Activated effector memory CD4-positive, alpha-beta T cell treated with anti-CD3 and anti-CD28 coated beads, Interleukin-2, amount 50 U/mL, for 16 hours (primary cell): ENCODE data around the gene STPG3.
A peak's percentile ranks its signal among the peaks of the same experiment; 100 is the strongest.

Experiments
- DNase-seq: peaks from one replicate; pipeline ENCODE4 v3.0.0-alpha.2; 2020

Gene STPG3

DNA sequence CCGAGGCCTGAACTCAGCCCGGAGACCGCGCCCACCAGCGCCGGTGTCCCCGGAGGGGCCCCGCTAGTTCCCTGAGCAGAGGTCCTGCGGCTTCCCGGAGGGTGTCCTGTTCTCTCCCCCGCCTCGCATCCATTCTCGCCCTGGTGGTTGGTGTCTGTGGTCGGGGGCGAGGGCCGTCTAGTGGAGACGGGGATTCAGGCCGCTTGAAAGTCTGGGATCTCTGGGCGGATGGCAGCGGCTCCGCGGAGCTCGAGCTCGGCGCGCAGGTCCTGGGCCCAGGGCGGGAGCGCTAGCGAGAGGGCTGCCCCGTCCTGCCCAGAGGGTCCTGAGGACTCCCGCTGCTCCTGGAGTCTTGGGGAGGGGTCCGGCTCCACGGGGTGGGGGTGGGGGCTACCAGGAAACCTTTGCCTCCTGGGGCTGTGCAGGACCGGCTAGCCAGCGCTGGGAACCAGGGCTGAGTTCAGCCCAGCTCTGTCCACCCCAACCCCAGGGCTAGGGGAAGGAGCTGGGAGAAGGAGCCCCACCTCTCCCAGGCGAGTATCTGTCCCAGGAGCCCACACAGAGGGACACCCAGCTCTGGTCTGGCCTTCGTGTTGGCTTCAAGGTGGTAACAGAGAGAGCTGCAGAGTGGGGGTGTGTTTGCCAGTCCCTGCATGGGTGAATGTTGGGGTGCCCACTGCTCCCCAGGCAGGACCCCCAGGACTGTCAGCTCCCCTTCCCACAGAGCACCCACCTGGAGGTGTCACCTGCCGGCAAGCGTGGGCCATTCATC is 30.4 kb downstream of the STPG3 start:
- no peak for DNase-seq

- no peak for DNase-seq
Measured at GRCh38 chr9:137286975-137287383, 35.9 kb downstream of the STPG3 start.

DNA sequence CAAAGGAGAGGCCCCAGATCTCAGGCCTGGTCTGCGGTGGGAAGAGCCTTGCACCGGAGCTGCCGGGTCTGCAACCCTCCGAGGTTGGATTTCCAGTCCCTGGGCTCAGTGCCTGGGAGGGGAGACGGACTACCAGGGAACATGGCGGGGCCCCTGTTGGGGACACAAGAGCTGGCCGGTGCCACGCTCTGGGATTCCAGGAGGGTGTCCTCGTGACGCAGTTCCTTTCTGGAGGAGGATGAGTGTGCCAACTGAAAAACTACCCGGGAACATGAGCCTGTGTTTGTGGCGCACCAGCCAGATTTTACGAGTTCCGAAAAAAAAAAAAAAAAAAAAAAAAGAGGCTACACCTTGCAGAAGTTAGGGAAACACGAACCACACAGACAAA is 42.0 kb downstream of the STPG3 start:
- DNase-seq = no peak

- no peak for DNase-seq
Measured at GRCh38 chr9:137293482-137294090, 42.5 kb downstream of the STPG3 start.

- no peak for DNase-seq
Measured at GRCh38 chr9:137294091-137294680, 43.1 kb downstream of the STPG3 start.

DNA sequence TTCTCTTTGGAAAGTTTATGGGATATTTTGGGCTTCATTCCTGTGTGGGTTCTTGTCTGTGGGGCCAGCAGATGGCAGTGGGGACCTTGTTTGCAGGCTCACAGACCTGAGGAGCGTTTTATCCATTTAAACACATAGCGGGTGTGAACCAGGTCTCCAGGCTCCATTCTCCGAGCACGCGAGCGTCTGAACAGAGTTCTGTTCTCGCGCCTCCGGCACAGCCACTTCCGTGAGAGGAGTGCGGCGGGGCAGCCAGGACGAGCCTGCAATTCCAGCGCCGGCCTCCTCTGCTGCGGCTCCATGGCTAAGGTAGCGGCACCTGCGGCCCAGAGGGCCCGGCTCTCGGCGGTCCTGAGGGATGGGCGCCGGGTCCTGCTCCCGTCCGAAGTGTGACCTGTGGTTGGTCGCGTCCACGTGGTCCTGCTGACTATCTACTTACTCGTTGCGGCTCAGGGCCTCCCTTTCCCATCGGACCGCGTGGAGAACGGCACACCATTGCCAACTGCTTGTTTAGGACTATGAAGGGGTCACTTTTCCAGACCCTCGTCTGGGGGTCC is 43.7 kb downstream of the STPG3 start:
- DNase-seq = no peak

DNA sequence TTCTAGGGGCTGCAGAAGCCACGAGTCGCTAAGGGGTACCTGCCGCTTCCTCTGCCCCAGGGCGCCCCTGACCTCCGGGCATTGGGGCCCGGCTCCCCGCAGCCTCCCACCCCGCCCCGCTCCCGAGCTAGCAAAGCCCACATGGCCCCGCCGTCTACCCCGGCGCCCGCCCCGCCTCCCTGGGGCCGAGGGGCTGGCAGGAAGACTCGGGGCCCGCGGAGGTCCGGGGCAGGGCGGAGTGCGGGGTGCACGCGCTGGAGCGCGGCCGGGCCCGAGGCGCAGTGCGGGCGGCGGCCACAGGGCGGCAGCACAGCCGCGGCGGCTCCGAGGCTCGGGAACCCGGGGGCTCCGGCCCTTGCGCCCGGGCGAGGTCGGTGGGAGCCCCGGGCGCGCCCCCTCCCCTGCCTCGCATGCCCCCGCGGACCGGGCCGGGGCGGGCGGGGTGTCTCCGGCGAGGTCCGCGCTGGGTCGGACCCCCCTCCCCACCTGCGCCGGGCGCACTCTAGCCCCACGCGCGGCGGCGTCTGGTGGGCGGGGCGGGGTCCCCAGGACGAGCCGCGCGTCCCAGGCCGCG is 44.2 kb downstream of the STPG3 start:
- peak; percentile 81 for DNase-seq

- DNase-seq = no peak
Measured at GRCh38 chr9:137295849-137296669, 45.0 kb downstream of the STPG3 start.

GRCh38 chr9:137296670-137297664 is 45.9 kb downstream of the STPG3 start:
- no peak for DNase-seq

- no peak for DNase-seq
Measured at GRCh38 chr9:137297966-137298365, 46.9 kb downstream of the STPG3 start.

DNA sequence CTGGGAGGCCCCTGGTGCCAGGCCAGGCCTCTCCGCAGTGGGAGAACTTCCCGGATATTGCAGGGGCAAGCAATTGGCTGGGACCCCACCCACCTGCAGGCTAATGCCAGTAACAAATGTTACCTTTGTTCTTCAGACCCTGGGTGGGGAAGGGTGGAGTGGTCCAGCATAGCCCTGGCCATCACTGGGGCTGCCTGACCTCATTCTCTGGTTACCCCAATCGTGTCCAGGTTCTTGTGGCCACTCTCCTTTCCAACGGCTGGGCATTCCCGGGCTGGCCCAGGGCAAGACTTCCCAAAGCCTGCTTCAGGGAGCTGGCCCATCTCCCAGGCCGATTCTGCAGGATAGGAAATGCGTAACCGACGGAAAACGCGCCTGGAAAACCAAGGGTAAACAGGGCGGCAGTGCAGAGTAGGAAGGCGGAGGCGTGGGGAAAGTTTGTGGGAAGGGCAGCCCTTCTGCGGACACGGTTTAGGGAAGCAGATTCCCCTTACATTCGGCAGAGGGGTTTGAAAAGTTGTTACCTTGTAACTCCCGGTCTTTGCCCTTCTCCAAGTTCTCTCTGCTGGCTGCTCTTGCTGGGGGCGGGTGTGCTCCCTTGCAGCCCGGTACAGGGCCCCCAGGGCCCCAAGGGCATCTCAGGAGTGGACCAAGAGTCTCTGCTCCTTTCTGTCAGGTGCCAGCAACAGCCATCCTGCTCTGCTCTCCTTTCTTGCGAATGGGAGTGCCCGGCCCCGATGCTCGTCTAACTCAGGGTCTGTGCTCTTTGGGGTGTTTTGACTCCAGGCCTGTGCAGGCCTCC is 47.5 kb downstream of the STPG3 start:
- DNase-seq = no peak

GRCh38 chr9:137299203-137299565 is 48.1 kb downstream of the STPG3 start:
- no peak for DNase-seq

GRCh38 chr9:137299938-137300337 is 48.9 kb downstream of the STPG3 start:
- DNase-seq = no peak

DNA sequence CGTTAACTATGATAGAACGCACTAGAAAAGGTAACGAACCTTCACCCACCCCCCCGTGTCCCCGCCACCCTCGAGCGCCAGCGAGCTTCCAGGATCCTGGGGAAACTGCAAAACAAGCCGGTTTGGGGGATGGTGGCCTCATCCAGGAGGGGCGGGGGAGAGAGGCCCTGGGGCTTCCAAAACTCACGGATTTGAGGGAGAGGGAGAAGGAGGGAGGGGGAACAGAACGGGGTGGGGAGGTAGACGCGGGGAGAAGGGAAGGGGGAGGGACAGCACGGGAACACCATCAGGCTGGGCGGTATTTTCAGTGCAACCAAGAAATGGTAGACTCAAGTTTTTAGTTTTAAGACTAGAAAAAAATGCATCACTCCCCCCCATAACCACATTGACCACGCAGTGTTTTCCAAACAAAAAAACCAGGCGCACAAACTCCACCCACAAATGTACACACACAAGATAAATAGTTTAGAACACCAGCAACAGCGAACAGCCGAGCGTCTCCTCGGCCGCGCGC is 49.5 kb downstream of the STPG3 start:
- DNase-seq = no peak

- DNase-seq = peak; percentile 72
Measured at GRCh38 chr9:137301081-137301947, 50.2 kb downstream of the STPG3 start.

DNA sequence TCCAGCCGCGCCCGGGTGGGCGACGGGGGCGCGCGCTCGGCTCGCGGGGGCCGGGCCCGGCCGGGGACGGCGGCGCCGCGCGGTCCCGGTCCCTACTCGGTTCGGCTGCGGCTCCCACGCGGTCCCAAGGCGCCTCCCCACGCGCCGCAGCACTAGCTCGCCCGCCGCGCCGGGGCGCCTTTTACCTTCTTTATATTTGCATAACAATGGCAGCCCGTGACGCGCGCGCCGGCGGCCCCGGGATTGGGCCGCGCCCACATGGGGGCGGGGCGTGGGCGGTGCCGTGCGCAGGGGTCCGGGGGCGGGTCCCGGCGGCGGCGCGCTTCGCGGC is 51.0 kb downstream of the STPG3 start, which contains the start of gene NRARP:
TSS of gene NRARP (minus strand) at position 154 of the 331 bp plus-strand sequence. CDS start 343 bp downstream, outside the sequence.
- DNase-seq = peak; percentile 97

GRCh38 chr9:137302449-137303150 is 51.5 kb downstream of the STPG3 start:
- DNase-seq = no peak
